Thyroid gland (tissue), 4 donors: Measurements from ENCODE around the gene GPR63.

Experiments
- POLR2A ChIP-seq, 2 donors: fragments of 450-650 bp; IDR thresholded peaks; one replicate each; pipeline ENCODE4 v1.6.1; 2017; ENCODE audit warnings: antibody characterized with exemption in 2 of 2, mild to moderate bottlenecking in 2 of 2, moderate library complexity in 1 of 2
- TF ChIP-seq, protein P1 (sequence below), 6 experiments: fragments of 200-600 bp in 3 of 6; fragments of 450-650 bp in 3 of 6; sonication (generic) in 3 of 6; IDR thresholded peaks; one replicate each; pipeline ENCODE4 v1.5.1; 2016 to 2019; ENCODE audit warnings: antibody characterized with exemption in 6 of 6, mild to moderate bottlenecking in 2 of 6, inconsistent platforms in 1 of 6, moderate library complexity in 1 of 6

DNA sequence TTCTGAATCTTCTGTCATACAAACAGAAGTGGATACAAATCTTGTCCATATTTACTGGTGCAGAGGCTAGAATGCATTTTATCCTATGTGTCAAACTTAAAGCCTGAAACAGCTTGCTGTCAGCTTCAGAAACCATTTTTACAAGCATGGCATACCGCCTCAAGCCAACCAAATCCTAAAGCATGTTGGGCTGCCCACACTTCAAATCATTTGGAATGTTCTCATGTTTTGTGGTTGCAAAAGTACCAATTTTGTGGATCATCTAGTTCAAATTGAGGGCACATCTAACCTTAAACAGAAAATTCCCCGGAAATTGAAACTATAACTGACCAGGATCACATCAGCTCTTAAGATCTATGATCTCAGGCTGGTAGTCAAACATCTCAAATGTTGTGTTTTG, 3.2 kb downstream of the GPR63 start:
- no peak for TF ChIP-seq POLR2A (IDR thresholded peaks at IDR 0.05)
- TF ChIP-seq, protein P1, sequence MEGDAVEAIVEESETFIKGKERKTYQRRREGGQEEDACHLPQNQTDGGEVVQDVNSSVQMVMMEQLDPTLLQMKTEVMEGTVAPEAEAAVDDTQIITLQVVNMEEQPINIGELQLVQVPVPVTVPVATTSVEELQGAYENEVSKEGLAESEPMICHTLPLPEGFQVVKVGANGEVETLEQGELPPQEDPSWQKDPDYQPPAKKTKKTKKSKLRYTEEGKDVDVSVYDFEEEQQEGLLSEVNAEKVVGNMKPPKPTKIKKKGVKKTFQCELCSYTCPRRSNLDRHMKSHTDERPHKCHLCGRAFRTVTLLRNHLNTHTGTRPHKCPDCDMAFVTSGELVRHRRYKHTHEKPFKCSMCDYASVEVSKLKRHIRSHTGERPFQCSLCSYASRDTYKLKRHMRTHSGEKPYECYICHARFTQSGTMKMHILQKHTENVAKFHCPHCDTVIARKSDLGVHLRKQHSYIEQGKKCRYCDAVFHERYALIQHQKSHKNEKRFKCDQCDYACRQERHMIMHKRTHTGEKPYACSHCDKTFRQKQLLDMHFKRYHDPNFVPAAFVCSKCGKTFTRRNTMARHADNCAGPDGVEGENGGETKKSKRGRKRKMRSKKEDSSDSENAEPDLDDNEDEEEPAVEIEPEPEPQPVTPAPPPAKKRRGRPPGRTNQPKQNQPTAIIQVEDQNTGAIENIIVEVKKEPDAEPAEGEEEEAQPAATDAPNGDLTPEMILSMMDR (IDR thresholded peaks at IDR 0.05): no peak
